Upper lobe of right lung (tissue), 1 donor: ENCODE results near the gene CSPG4. TPM values are rescaled to one million over a fixed set of nuclear protein-coding genes. Genes with fewer than 3 reads are reported as not detected.
"Not testable (repeated sequence)": the region's sequence is repeated elsewhere in the genome, so short reads cannot be mapped to it uniquely, and the experiment has no call there.

Experiments
- ATAC-seq: fragments of 200-7000 bp; cut with Tn5 transposase; one replicate; pipeline ENCODE4 v1.9.1; 2020; ENCODE audit warnings: mild to moderate bottlenecking, moderate library complexity
- DNase-seq: peaks from one replicate; pipeline ENCODE4 v3.0.0-alpha.2; 2020
- H3K27ac ChIP-seq: fragments of 200-600 bp; one replicate; pipeline ENCODE4 v1.8.0; 2022
- H3K27me3 ChIP-seq: fragments of 200-600 bp; one replicate; pipeline ENCODE4 v1.8.0; 2022; ENCODE audit warnings: mild to moderate bottlenecking
- H3K36me3 ChIP-seq: fragments of 200-600 bp; one replicate; pipeline ENCODE4 v1.8.0; 2022
- H3K4me1 ChIP-seq: fragments of 200-600 bp; one replicate; pipeline ENCODE4 v1.8.0; 2022
- H3K4me3 ChIP-seq: fragments of 200-600 bp; one replicate; pipeline ENCODE4 v1.8.0; 2022; ENCODE audit warnings: mild to moderate bottlenecking
- H3K9me3 ChIP-seq: fragments of 200-600 bp; one replicate; pipeline ENCODE4 v1.8.0; 2022
- intact Hi-C: fragments of 100-400 bp; cut with DNase I; formaldehyde crosslinking; loops from one replicate; pipeline ENCODE4 v1.11.0; 2022
- total RNA-seq: library from RNA; stranded (reverse); fragmentation: NEBNext Ultra II Directional; extraction: Animal tissue kit (Norgen Biotek cat#: 25700); gene quantifications from one replicate; pipeline ENCODE4 v1.2.1, GENCODE V29; 2021
- TF ChIP-seq, protein P1 (sequence below): fragments of 200-600 bp; IDR thresholded peaks from one replicate; pipeline ENCODE4 v1.8.0; 2022; ENCODE audit warnings: antibody characterized with exemption
- donor health status: DM: no; HTN: yes; CAD: no; lungs with severe emphysema.

The CSPG4 gene
- total RNA-seq, 1 donor from 2014 or later: 12.6 TPM

- peak; percentile 55 for DNase-seq
- Histone ChIP-seq H3K4me3 (no peak overlapping the region), H3K27ac (no peak overlapping the region), H3K27me3 (no peaks in the 10 kb centered on the region), H3K36me3 (no peaks in the 10 kb centered on the region), H3K9me3 (no peaks in the 10 kb centered on the region), H3K4me1 (peaks cover 22% of the 10 kb centered on the region)
- intact Hi-C loops: no loop called here
- no peak for ATAC-seq
- TF ChIP-seq, protein P1, sequence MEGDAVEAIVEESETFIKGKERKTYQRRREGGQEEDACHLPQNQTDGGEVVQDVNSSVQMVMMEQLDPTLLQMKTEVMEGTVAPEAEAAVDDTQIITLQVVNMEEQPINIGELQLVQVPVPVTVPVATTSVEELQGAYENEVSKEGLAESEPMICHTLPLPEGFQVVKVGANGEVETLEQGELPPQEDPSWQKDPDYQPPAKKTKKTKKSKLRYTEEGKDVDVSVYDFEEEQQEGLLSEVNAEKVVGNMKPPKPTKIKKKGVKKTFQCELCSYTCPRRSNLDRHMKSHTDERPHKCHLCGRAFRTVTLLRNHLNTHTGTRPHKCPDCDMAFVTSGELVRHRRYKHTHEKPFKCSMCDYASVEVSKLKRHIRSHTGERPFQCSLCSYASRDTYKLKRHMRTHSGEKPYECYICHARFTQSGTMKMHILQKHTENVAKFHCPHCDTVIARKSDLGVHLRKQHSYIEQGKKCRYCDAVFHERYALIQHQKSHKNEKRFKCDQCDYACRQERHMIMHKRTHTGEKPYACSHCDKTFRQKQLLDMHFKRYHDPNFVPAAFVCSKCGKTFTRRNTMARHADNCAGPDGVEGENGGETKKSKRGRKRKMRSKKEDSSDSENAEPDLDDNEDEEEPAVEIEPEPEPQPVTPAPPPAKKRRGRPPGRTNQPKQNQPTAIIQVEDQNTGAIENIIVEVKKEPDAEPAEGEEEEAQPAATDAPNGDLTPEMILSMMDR: no peak
These were observed 21.4 kb upstream of the CSPG4 start for GRCh38 chr15:75733761-75734651.

DNA sequence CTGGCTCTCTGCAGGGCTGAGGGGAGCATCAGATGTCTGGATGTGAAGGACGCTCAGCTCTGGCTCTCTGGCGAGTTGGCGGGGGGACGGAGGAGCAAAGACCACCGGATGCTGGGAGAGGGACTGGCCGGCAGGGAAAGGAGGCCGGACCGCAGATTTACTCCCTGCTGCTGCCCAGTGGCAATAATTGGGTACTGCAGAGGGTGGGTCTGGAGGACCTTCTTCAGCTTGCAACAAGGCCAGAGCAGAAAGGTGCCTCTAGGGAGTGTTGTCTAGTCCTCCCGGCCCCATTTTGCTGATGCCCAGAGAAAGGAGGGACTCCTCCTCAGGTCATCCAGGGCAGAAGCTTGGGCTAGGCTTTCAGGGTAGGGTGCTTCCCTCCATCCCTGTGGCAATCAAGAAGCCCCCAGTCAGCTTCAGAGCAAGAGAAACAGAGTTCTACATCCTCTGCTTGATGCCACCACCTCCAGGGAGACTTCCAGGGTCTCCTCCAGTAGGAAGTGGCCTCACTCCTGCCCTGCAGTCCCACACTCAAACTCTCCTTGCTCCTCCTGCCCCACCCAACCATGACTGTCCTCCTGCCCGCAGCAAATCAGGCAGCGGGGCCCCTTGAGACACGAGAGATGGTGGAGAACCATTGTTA is 20.3 kb upstream of the CSPG4 start:
- Histone ChIP-seq H3K9me3 (no peaks in the 10 kb centered on the region), H3K36me3 (no peaks in the 10 kb centered on the region), H3K27me3 (no peaks in the 10 kb centered on the region), H3K4me3 (no peak overlapping the region), H3K27ac (no peak overlapping the region), H3K4me1 (peaks cover 19% of the 10 kb centered on the region)
- TF ChIP-seq, protein P1: peak; percentile 89
- intact Hi-C loops: no loop called here
- ATAC-seq: peak; percentile 81
- peak; percentile 78 for DNase-seq

DNA sequence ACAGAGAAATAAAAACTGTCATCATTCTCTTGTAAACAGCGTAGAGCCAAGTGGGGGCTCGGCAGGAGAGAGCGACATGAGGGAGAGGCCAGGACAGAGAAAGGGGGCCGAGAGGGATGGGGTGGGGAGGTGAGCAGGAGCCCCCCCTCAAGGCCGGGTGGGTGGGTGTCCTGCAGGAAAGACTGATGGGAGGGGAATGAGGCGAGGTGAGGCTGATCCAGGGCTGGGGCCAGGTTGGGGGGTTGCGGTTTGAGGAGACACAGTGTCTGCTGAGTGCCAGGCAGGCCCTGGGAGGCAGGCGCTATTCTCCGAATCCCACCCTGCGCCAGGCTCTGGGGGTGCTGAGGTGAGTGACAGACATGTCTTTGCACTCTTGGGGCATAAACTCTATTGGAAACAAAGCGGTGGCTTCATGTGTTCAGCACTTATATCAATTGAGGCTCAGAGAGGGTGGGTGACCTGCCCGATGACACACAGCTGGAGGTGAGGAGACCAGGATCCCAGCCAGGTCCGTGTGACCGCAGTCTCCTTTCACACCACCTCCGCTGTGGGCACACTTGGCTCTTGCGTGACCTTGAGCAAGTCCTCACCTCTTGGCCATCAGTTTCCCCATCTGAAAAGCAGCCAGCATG is 19.6 kb upstream of the CSPG4 start:
- Histone ChIP-seq H3K27ac (no peak overlapping the region), H3K4me1 (peaks cover 17% of the 10 kb centered on the region), H3K36me3 (no peaks in the 10 kb centered on the region), H3K27me3 (no peaks in the 10 kb centered on the region), H3K9me3 (no peaks in the 10 kb centered on the region), H3K4me3 (no peak overlapping the region)
- intact Hi-C loops: no loop called here
- DNase-seq (peak; percentile 64), ATAC-seq (no peak)
- TF ChIP-seq, protein P1: no peak

- DNase-seq (peak; percentile 73), ATAC-seq (peak; percentile 67)
- intact Hi-C loops: no loop called here
- TF ChIP-seq, protein P1: peak; percentile 10
- Histone ChIP-seq H3K9me3 (no peaks in the 10 kb centered on the region), H3K27me3 (no peaks in the 10 kb centered on the region), H3K4me3 (no peak overlapping the region), H3K27ac (no peak overlapping the region), H3K36me3 (no peaks in the 10 kb centered on the region), H3K4me1 (peaks cover 17% of the 10 kb centered on the region)
These were observed 18.9 kb upstream of the CSPG4 start for GRCh38 chr15:75731248-75732151.

DNA sequence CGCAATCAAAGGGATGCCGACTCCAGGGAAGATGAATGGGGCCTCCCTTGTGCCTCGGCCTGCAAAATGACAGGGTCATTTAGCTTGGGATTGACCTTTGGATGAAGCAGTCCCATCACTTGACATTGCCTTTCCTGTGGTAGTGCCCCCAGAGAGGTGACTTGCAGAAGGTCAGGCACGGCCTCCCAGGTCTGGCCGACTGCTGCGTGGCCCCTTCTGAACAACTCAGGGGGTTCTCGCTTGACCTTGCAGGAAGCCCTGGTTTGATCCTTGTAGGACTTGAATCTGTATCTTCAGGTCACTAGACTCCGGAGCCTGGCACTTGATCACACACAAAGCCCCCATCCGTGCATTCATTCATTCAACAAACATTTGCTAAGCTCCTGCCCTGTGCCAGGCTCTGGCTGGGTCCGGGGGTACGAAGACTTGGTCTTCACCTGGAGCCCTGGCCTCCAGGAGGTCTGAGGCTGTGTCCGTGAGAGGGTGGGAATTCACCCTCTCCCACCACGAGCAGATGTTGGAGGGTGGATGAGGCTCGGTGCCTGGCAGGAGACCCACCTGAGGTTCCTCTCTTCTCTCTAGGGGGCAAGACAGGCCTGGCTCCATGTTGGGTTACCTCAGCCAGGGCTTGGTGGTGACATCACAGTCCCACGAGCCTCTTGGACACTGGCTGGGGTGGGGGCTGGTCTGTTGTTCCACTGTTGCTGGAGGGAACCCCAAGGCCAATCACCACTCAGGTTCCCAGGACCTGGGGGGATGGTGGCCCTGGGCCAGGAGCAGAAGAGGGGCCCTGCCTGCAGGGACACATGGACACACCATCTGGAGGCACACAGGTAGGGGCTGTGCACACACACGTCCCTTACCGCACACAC is 18.0 kb upstream of the CSPG4 start:
- H3K4me3 ChIP-seq, H3K27ac ChIP-seq, H3K9me3 ChIP-seq, intact Hi-C loops, ATAC-seq, H3K36me3 ChIP-seq, H3K27me3 ChIP-seq: not testable (repeated sequence)
- DNase-seq: peak; percentile 46
- H3K4me1 ChIP-seq: peaks cover 17% of the 10 kb centered on the region
